IMR-90 (cell line): ENCODE data around the gene VPS33B. TPM values are rescaled to one million over a fixed set of nuclear protein-coding genes. Genes with fewer than 3 reads are reported as not detected.

ENCODE experiments used
- BHLHE40 ChIP-seq: fragments of 150-350 bp; IDR thresholded peaks from 2 replicates; pipeline ENCODE4 v1.6.1; 2016; ENCODE audit warnings: mild to moderate bottlenecking, low read depth, low read length
- CTCF ChIP-seq: conservative IDR thresholded peaks from 2 replicates; pipeline ENCODE4 v1.5.1; 2012; ENCODE audit warnings: mild to moderate bottlenecking, low read depth, low read length, improper control_type of control experiment
- POLR2A ChIP-seq: IDR thresholded peaks from 2 replicates; pipeline ENCODE4 v1.6.1; 2012; ENCODE audit warnings: mild to moderate bottlenecking, low read depth, low read length
- USF2 ChIP-seq: fragments of 150-350 bp; IDR thresholded peaks from 2 replicates; pipeline ENCODE4 v1.6.1; 2017; ENCODE audit warnings: mild to moderate bottlenecking, antibody characterized with exemption, low read length, low read depth
- polyA plus RNA-seq, 3 experiments: library from polyadenylated mRNA; depleted of rRNA; stranded (reverse); fragments of >200 nt; gene quantifications; 2 replicates each; pipeline ENCODE4 v1.2.3, GENCODE V29; 2012; ENCODE audit warnings: low replicate concordance in 1 of 3
- total RNA-seq: library from RNA; depleted of rRNA; stranded (reverse); fragments of >200 nt; gene quantifications from 2 replicates; pipeline ENCODE4 v1.2.3, GENCODE V29; 2012

The VPS33B gene
- total and polyA plus RNA-seq, 2 of the 4 experiments (the other 2 are of a cell fraction) = 9.0 to 11.3 TPM

- no peak for TF ChIP-seq CTCF
- peak; percentile 98 for TF ChIP-seq USF2
- TF ChIP-seq POLR2A = peak; percentile 79
- TF ChIP-seq BHLHE40 = peak; percentile 89
These were observed 67.4 kb downstream of the VPS33B start, which contains the start of gene RCCD1 (continued) for GRCh38 chr15:90954712-90955623.
